ENCODE data around the gene ADGRE2.

DNA sequence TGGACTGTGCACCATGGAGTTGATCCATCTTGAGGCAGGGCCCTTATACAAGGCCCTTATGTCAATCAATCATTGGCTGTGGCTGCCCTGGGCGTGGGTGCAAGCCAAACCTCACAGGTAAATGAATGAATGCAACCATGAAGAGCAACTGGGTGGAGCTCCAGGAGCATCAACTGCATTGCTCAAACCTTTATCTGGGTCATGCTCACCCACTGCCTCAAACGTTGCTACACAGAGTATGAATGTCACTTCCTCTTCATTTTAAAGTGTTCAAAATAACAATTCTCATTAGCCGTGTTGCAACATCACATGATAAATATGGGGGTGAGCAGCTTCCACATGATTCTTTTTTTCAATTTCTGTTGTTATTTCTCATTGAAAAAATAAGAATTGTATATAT is 94.9 kb downstream of the ADGRE2 start:
- no peak for TF ChIP-seq CTCF (IDR thresholded peaks at IDR 0.05)
- no peak for TF ChIP-seq POLR2AphosphoS5 (IDR thresholded peaks at IDR 0.05)
